ENCODE data around the gene GNAI2.

Gene GNAI2

GRCh38 chr3:50250514-50250913, 14.5 kb downstream of the GNAI2 start:
- no peak overlapping the region for H3K4me3 ChIP-seq
- TF ChIP-seq Cebpa-rat (IDR thresholded peaks at IDR 0.05) = no peak
- no peak overlapping the region for H3K27ac ChIP-seq
- no peaks in the 10 kb centered on the region for H3K27me3 ChIP-seq
- H3K9ac ChIP-seq = peak overlapping the region in 4 of 11 experiments; percentile 61 to 99 (median 80); a peak in 4 of 22 replicates
- H3K4me2 ChIP-seq = peak overlapping the region in 2 of 11 experiments; percentile 38 to 96; a peak in 4 of 22 replicates
- H3K36me3 ChIP-seq = peaks cover 65 to 92% (median 85%) of the 10 kb centered on the region in 11 experiments
- peaks cover 88 to 100% (median 95%) of the 10 kb centered on the region in 11 experiments for H4K20me1 ChIP-seq
- no peaks in the 10 kb centered on the region for H3K9me3 ChIP-seq (replicated peaks in 1 of 11)
- H3K4me1 ChIP-seq = peaks cover 42 to 100% (median 84%) of the 10 kb centered on the region in 10 experiments

- Histone ChIP-seq H3K4me2 (peak overlapping the region in 3 of 11 experiments; percentile 33 to 85 (median 35); a peak in 4 of 22 replicates), H3K27me3 (no peaks in the 10 kb centered on the region), H3K27ac (no peak overlapping the region), H3K9me3 (replicated peaks in 1 of 11) (no peaks in the 10 kb centered on the region), H3K9ac (peak overlapping the region in 3 of 11 experiments; percentile 9 to 69 (median 61); a peak in 1 of 22 replicates), H4K20me1 (peaks cover 90 to 100% (median 99%) of the 10 kb centered on the region in 11 experiments), H3K4me3 (no peak overlapping the region), H3K4me1 (peaks cover 35 to 98% (median 77%) of the 10 kb centered on the region in 10 experiments), H3K36me3 (peaks cover 71 to 97% (median 90%) of the 10 kb centered on the region in 11 experiments)
- no peak for TF ChIP-seq Cebpa-rat (IDR thresholded peaks at IDR 0.05)
Measured at GRCh38 chr3:50251220-50251619, 15.2 kb downstream of the GNAI2 start.

- no peak for TF ChIP-seq Cebpa-rat (IDR thresholded peaks at IDR 0.05)
- Histone ChIP-seq H3K4me3 (no peak overlapping the region; a peak in 1 of 20 replicates), H3K36me3 (peaks cover 84 to 100% (median 97%) of the 10 kb centered on the region in 11 experiments), H4K20me1 (peaks cover 63 to 100% (median 97%) of the 10 kb centered on the region in 11 experiments), H3K4me1 (peaks cover 20 to 95% (median 60%) of the 10 kb centered on the region in 10 experiments), H3K9ac (peak overlapping the region; percentile 3 to 75 (median 47); a peak in 16 of 22 replicates), H3K4me2 (peak overlapping the region; percentile 16 to 85 (median 61); a peak in 19 of 22 replicates), H3K27ac (peak overlapping the region in 10 of 11 experiments; percentile 34 to 71 (median 60); a peak in 19 of 22 replicates), H3K27me3 (no peaks in the 10 kb centered on the region), H3K9me3 (replicated peaks in 1 of 11) (no peaks in the 10 kb centered on the region)
Measured at GRCh38 chr3:50254577-50255250, 18.7 kb downstream of the GNAI2 start.

GRCh38 chr3:50255251-50255615, 19.2 kb downstream of the GNAI2 start:
- Histone ChIP-seq H3K9me3 (replicated peaks in 1 of 11) (no peaks in the 10 kb centered on the region), H3K4me3 (no peak overlapping the region), H3K9ac (peak overlapping the region; percentile 3 to 65 (median 47); a peak in 12 of 22 replicates), H4K20me1 (peaks cover 58 to 97% (median 91%) of the 10 kb centered on the region in 11 experiments), H3K27me3 (no peaks in the 10 kb centered on the region), H3K36me3 (peaks cover 79 to 96% (median 93%) of the 10 kb centered on the region in 11 experiments), H3K4me1 (peaks cover 22 to 92% (median 57%) of the 10 kb centered on the region in 10 experiments), H3K27ac (peak overlapping the region in 10 of 11 experiments; percentile 14 to 71 (median 54); a peak in 17 of 22 replicates), H3K4me2 (peak overlapping the region; percentile 16 to 85 (median 61); a peak in 18 of 22 replicates)
- no peak for TF ChIP-seq Cebpa-rat (IDR thresholded peaks at IDR 0.05)

GRCh38 chr3:50256978-50257890, 21.2 kb downstream of the GNAI2 start:
- H3K9ac ChIP-seq = no peak overlapping the region

GRCh38 chr3:50258029-50258680, 22.2 kb downstream of the GNAI2 start:
- Histone ChIP-seq H3K27ac (no peak overlapping the region; a peak in 1 of 22 replicates), H3K4me3 (no peak overlapping the region), H3K9ac (peak overlapping the region in 7 of 11 experiments; percentile 18 to 88 (median 28); a peak in 8 of 22 replicates), H3K9me3 (replicated peaks in 1 of 11) (no peaks in the 10 kb centered on the region), H3K4me1 (peaks cover 46 to 73% (median 59%) of the 10 kb centered on the region in 10 experiments), H3K36me3 (peaks cover 50 to 67% (median 64%) of the 10 kb centered on the region in 11 experiments), H3K27me3 (no peaks in the 10 kb centered on the region), H4K20me1 (peaks cover 29 to 92% (median 62%) of the 10 kb centered on the region in 11 experiments), H3K4me2 (peak overlapping the region in 1 of 11 experiments; percentile 83; a peak in 1 of 22 replicates)
- TF ChIP-seq Cebpa-rat (IDR thresholded peaks at IDR 0.05) = no peak

More at GRCh38 chr3:50256978-50257890, 21.2 kb downstream of the GNAI2 start:
- peaks cover 38 to 92% (median 71%) of the 10 kb centered on the region in 11 experiments for H4K20me1 ChIP-seq
- peaks cover 42 to 82% (median 65%) of the 10 kb centered on the region in 10 experiments for H3K4me1 ChIP-seq
- H3K4me2 ChIP-seq = no peak overlapping the region; a peak in 1 of 22 replicates
- no peaks in the 10 kb centered on the region for H3K9me3 ChIP-seq (replicated peaks in 1 of 11)
- peaks cover 59 to 76% (median 73%) of the 10 kb centered on the region in 11 experiments for H3K36me3 ChIP-seq
- no peak overlapping the region for H3K4me3 ChIP-seq
- TF ChIP-seq Cebpa-rat (IDR thresholded peaks at IDR 0.05) = no peak
- H3K27ac ChIP-seq = no peak overlapping the region
- H3K27me3 ChIP-seq = no peaks in the 10 kb centered on the region

- H3K4me3 ChIP-seq = 0 out of 20 replicates have a peak overlapping the region, but pooled peaks of 1 of the 10 experiments have one; percentile 61
- no peak overlapping the region for H3K27ac ChIP-seq
- H3K9ac ChIP-seq = peak overlapping the region in 8 of 11 experiments; percentile 15 to 88 (median 86); a peak in 12 of 22 replicates
- H4K20me1 ChIP-seq = peaks cover 23 to 90% (median 54%) of the 10 kb centered on the region in 11 experiments
- peaks cover 41 to 66% (median 54%) of the 10 kb centered on the region in 10 experiments for H3K4me1 ChIP-seq
- peaks cover 48 to 58% (median 55%) of the 10 kb centered on the region in 11 experiments for H3K36me3 ChIP-seq
- TF ChIP-seq Cebpa-rat (IDR thresholded peaks at IDR 0.05) = no peak
- no peaks in the 10 kb centered on the region for H3K27me3 ChIP-seq
- peak overlapping the region in 7 of 11 experiments; percentile 83 to 97 (median 93); a peak in 9 of 22 replicates for H3K4me2 ChIP-seq
- H3K9me3 ChIP-seq (replicated peaks in 1 of 11) = no peaks in the 10 kb centered on the region
Measured at GRCh38 chr3:50258979-50259378, 23.0 kb downstream of the GNAI2 start.
